HCT116 (cell line): Measurements from ENCODE around the gene RNF214. TPM values are rescaled to one million over a fixed set of nuclear protein-coding genes. Genes with fewer than 3 reads are reported as not detected.

Source experiments
- ATAC-seq: fragments of 200-7000 bp; cut with Tn5 transposase; 2 replicates; pipeline ENCODE4 v1.9.1; 2020; ENCODE audit warnings: mild to moderate bottlenecking, moderate library complexity
- BruUV-seq: library from RNA; stranded (reverse); fragments of 400-500 nt; replicated peaks from 2 replicates; lab custom pipeline; 2021; lab: Mats Ljungman, UMichigan
- CTCF ChIA-PET: fragments of 300-600 bp; sonication (Branson Sonifier 250); formaldehyde crosslinking; loops from one replicate; lab custom pipeline; 2021; ENCODE audit warnings: antibody characterized with exemption; lab: Charles Lee
- POLR2A ChIA-PET: fragments of 300-600, 350-600 bp; sonication (Branson Sonifier 250); formaldehyde crosslinking; loops from one replicate; lab custom pipeline; 2021; ENCODE audit warnings: antibody characterized with exemption; lab: Charles Lee
- RAD21 ChIA-PET, 2 experiments: fragments of 300-600 bp; sonication (Branson Sonifier 250); formaldehyde crosslinking; loops; one replicate each; lab custom pipeline; 2023; ENCODE audit warnings: low total read pairs in 2 of 2; ENCODE audit not compliant: uncharacterized antibody in 2 of 2, unreplicated experiment in 2 of 2, low non-redundant PET in 1 of 2; lab: Charles Lee
- DNase-seq: peaks from one replicate; pipeline ENCODE4 v3.0.0-alpha.2; 2010; ENCODE audit warnings: low read depth, low spot score
- H2AFZ ChIP-seq: fragments of 200-600 bp; shearing (Covaris generic), sonication (generic); 2 replicates; pipeline ENCODE4 v1.6.1; 2017; ENCODE audit warnings: low read depth, mixed run types, mixed read lengths, antibody characterized with exemption, low read length; ENCODE audit not compliant: poor library complexity, severe bottlenecking
- H3K27ac ChIP-seq: 2 replicates; pipeline ENCODE4 v1.5.1; 2012; ENCODE audit warnings: low read depth, low read length
- H3K27me3 ChIP-seq: fragments of 200-600 bp; sonication (generic); 2 replicates; pipeline ENCODE4 v1.6.1; 2016; ENCODE audit warnings: mixed run types, low read length, mixed read lengths; ENCODE audit not compliant: insufficient read depth
- H3K36me3 ChIP-seq, 2 experiments: fragments of 200-500 bp in 1 of 2; fragments of 200-600 bp in 1 of 2; sonication (Bioruptor generic) in 1 of 2; sonication (generic) in 1 of 2; 2 replicates each; pipeline versions ENCODE4 v1.5.1 to v1.6.1; 2014 to 2016; ENCODE audit warnings: low read length in 2 of 2, inconsistent platforms in 1 of 2, mixed read lengths in 1 of 2, mixed run types in 1 of 2; ENCODE audit not compliant: insufficient read depth in 2 of 2, control insufficient read depth in 1 of 2
- H3K4me1 ChIP-seq, 2 experiments: fragments of 200-600 bp in 1 of 2; sonication (generic) in 1 of 2; 2 replicates each; pipeline versions ENCODE4 v1.5.1 to v1.6.1; 2012 to 2017; ENCODE audit warnings: low read length in 2 of 2, inconsistent platforms in 1 of 2, mild to moderate bottlenecking in 1 of 2, mixed read lengths in 1 of 2, mixed run types in 1 of 2, moderate library complexity in 1 of 2; ENCODE audit not compliant: insufficient read depth in 2 of 2, control insufficient read depth in 1 of 2
- H3K4me2 ChIP-seq: fragments of 200-600 bp; sonication (generic); 2 replicates; pipeline ENCODE4 v1.6.1; 2017; ENCODE audit warnings: mixed run types, low read length, mixed read lengths
- H3K4me3 ChIP-seq, 2 experiments: fragments of 200-600 bp in 1 of 2; sonication (generic) in 1 of 2; replicated peaks in 1 of 2; 2 replicates each; pipeline ENCODE4 v1.5.1; 2011 to 2016; ENCODE audit warnings: low read length in 2 of 2, control low read depth in 1 of 2, low read depth in 1 of 2, mild to moderate bottlenecking in 1 of 2, mixed read lengths in 1 of 2, mixed run types in 1 of 2
- H3K79me2 ChIP-seq: fragments of 200-600 bp; sonication (generic); 2 replicates; pipeline ENCODE4 v1.6.1; 2017; ENCODE audit warnings: mild to moderate bottlenecking, mixed run types, low read length, moderate library complexity, mixed read lengths; ENCODE audit not compliant: insufficient read depth
- H3K9ac ChIP-seq: fragments of 200-600 bp; sonication (generic); 2 replicates; pipeline ENCODE4 v1.6.1; 2016; ENCODE audit warnings: low read length, mixed read lengths
- H3K9me2 ChIP-seq: fragments of 200-600 bp; sonication (generic), shearing (Covaris generic); 2 replicates; pipeline ENCODE4 v1.6.1; 2017; ENCODE audit warnings: mixed run types, mild to moderate bottlenecking, moderate library complexity; ENCODE audit not compliant: insufficient read depth
- H3K9me3 ChIP-seq, 2 experiments: fragments of 200-500 bp in 1 of 2; fragments of 200-600 bp in 1 of 2; sonication (Bioruptor generic) in 1 of 2; sonication (generic) in 1 of 2; 2 replicates each; pipeline ENCODE4 v1.6.1; 2014 to 2017; ENCODE audit warnings: low read length in 2 of 2, mixed read lengths in 2 of 2, inconsistent platforms in 1 of 2, low read depth in 1 of 2, mild to moderate bottlenecking in 1 of 2, mixed run types in 1 of 2, moderate library complexity in 1 of 2; ENCODE audit not compliant: control insufficient read depth in 1 of 2, insufficient read depth in 1 of 2
- H4K20me1 ChIP-seq: fragments of 200-600 bp; sonication (generic), shearing (Covaris generic); 2 replicates; pipeline ENCODE4 v1.6.1; 2017; ENCODE audit warnings: mixed run types, mild to moderate bottlenecking, moderate library complexity; ENCODE audit not compliant: insufficient read depth
- CBX3 ChIP-seq: IDR thresholded peaks from 2 replicates; pipeline ENCODE4 v1.6.1; 2012; ENCODE audit warnings: low read depth
- CEBPB ChIP-seq: IDR thresholded peaks from 2 replicates; pipeline ENCODE4 v1.6.1; 2012; ENCODE audit warnings: low read depth
- ELF1 ChIP-seq: IDR thresholded peaks from 2 replicates; pipeline ENCODE4 v1.6.1; 2012; ENCODE audit warnings: low read depth, borderline replicate concordance
- EZH2 ChIP-seq: fragments of 200-600 bp; sonication (generic); IDR thresholded peaks from 2 replicates; pipeline ENCODE4 v1.6.1; 2017; ENCODE audit warnings: antibody characterized with exemption, mixed run types
- EZH2phosphoT487 ChIP-seq: fragments of 200-600 bp; IDR thresholded peaks from 2 replicates; pipeline ENCODE4 v1.6.1; 2018; ENCODE audit warnings: antibody characterized with exemption, borderline replicate concordance
- FOSL1 ChIP-seq: IDR thresholded peaks from 2 replicates; pipeline ENCODE4 v1.6.1; 2012; ENCODE audit warnings: low read depth
- JUND ChIP-seq: IDR thresholded peaks from 2 replicates; pipeline ENCODE4 v1.6.1; 2012
- POLR2A ChIP-seq: IDR thresholded peaks from 2 replicates; pipeline ENCODE4 v1.7.0; 2011; ENCODE audit warnings: borderline replicate concordance; ENCODE audit not compliant: insufficient read depth, insufficient read length; ENCODE audit errors: extremely low read depth
- POLR2AphosphoS5 ChIP-seq: IDR thresholded peaks from 2 replicates; pipeline ENCODE4 v1.6.1; 2011; ENCODE audit warnings: mild to moderate bottlenecking, low read depth, low read length, moderate library complexity
- RAD21 ChIP-seq: IDR thresholded peaks from 2 replicates; pipeline ENCODE4 v1.6.1; 2012; ENCODE audit warnings: low read depth, mild to moderate bottlenecking
- SIN3A ChIP-seq: IDR thresholded peaks from 2 replicates; pipeline ENCODE4 v1.6.1; 2012; ENCODE audit warnings: low read depth
- SP1 ChIP-seq: IDR thresholded peaks from 2 replicates; pipeline ENCODE4 v1.6.1; 2012; ENCODE audit warnings: low read depth
- SRF ChIP-seq: IDR thresholded peaks from 2 replicates; pipeline ENCODE4 v1.6.1; 2012; ENCODE audit warnings: low read depth
- YY1 ChIP-seq: IDR thresholded peaks from 2 replicates; pipeline ENCODE4 v1.6.1; 2011; ENCODE audit warnings: low read length, low read depth, moderate library complexity, mild to moderate bottlenecking; ENCODE audit not compliant: insufficient replicate concordance; ENCODE audit errors: extremely low read depth
- ZNF274 ChIP-seq: fragments of 200-500 bp; sonication (Bioruptor generic); IDR thresholded peaks from 2 replicates; pipeline ENCODE4 v1.6.1; 2014; ENCODE audit warnings: mild to moderate bottlenecking, low read depth, low read length, inconsistent platforms
- intact Hi-C: fragments of 100-400 bp; cut with micrococcal nuclease; formaldehyde crosslinking; loops from 2 replicates; pipeline ENCODE4 v1.10.0; 2022
- total RNA-seq: library from RNA; stranded (reverse); gene quantifications from one replicate; pipeline ENCODE4 v1.2.1, GENCODE V29; 2021; ENCODE audit not compliant: unreplicated experiment
- TF ChIP-seq, protein P1 (sequence below): IDR thresholded peaks from 2 replicates; pipeline ENCODE4 v1.6.1; 2011; ENCODE audit warnings: mild to moderate bottlenecking, low read length, moderate library complexity; ENCODE audit not compliant: insufficient replicate concordance; ENCODE audit errors: extremely low read depth
- TF ChIP-seq, protein P2 (sequence below): IDR thresholded peaks from 2 replicates; pipeline ENCODE4 v1.6.1; 2012
- TF ChIP-seq, protein P3 (sequence below), 3 experiments: fragments of 200-600 bp in 1 of 3; sonication (generic) in 1 of 3; IDR thresholded peaks in 2 of 3; conservative IDR thresholded peaks in 1 of 3; 2 replicates each; pipeline ENCODE4 v1.5.1; 2012 to 2017; ENCODE audit warnings: low read depth in 2 of 3, low read length in 2 of 3, antibody characterized with exemption in 1 of 3, borderline replicate concordance in 1 of 3, control low read depth in 1 of 3, mild to moderate bottlenecking in 1 of 3, mixed read lengths in 1 of 3, mixed run types in 1 of 3, moderate library complexity in 1 of 3; ENCODE audit not compliant: insufficient read depth in 1 of 3

The RNF214 gene
- total RNA-seq, 1 experiment from 2014 or later: 29.3 TPM

DNA sequence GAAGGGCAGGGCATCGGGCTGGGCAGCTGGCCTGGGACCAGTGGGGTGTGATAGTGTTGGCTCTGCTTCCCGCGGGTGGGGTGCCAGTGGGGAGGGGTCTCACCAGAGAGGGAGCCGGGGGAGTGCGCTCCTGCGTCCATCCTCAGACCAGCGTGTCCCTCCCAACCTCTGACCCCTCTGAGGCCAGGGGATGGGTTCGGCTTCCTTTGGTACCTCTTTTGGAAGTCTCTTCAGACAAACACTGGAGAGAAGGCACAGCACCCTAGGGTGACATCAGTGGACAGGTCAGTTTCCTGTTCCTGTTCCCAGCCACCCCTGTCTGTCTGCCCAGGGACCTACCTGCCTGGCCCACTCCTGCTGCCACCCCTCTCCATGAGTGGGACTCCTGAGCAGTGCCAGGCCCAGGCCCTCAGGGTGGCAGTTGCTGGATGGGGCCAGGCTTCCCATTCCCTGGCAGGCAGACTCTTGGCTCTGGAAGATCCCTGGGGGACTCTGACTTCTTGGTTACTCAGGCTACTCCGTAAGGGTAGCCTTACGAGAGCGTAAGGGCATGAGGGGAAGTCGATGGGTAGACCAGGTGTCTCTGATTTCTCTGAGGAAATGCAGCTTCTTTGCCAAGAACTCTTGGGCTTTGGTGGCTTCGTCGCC, 30.7 kb upstream of the RNF214 start:
- DNase-seq (no peak), ATAC-seq (no peak)
- Histone ChIP-seq H3K9ac (no peak overlapping the region), H3K4me3 (no peak overlapping the region), H3K9me2 (no peaks in the 10 kb centered on the region), H4K20me1 (no peaks in the 10 kb centered on the region), H3K27me3 (no peaks in the 10 kb centered on the region), H3K79me2 (no peaks in the 10 kb centered on the region), H3K36me3 (peaks cover 0 to 7% of the 10 kb centered on the region in 2 experiments; a peak in 1 of 4 replicates), H3K27ac (no peak overlapping the region), H2AFZ (no peak overlapping the region), H3K9me3 (no peaks in the 10 kb centered on the region), H3K4me2 (no peak overlapping the region), H3K4me1 (peaks cover 13 to 28% of the 10 kb centered on the region in 2 experiments)
- ChIA-PET RAD21 (no interaction called here), POLR2A (no interaction called here), CTCF (interaction anchor here (1.3 kb wide), 1 partner anchor 20 kb away, joined by 3 read pairs; no protein-coding TSS in a partner anchor)
- intact Hi-C loops: no loop called here
- no TSS peak for BruUV-seq
- TF ChIP-seq, protein P1, sequence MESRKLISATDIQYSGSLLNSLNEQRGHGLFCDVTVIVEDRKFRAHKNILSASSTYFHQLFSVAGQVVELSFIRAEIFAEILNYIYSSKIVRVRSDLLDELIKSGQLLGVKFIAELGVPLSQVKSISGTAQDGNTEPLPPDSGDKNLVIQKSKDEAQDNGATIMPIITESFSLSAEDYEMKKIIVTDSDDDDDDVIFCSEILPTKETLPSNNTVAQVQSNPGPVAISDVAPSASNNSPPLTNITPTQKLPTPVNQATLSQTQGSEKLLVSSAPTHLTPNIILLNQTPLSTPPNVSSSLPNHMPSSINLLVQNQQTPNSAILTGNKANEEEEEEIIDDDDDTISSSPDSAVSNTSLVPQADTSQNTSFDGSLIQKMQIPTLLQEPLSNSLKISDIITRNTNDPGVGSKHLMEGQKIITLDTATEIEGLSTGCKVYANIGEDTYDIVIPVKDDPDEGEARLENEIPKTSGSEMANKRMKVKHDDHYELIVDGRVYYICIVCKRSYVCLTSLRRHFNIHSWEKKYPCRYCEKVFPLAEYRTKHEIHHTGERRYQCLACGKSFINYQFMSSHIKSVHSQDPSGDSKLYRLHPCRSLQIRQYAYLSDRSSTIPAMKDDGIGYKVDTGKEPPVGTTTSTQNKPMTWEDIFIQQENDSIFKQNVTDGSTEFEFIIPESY: no peak
- TF ChIP-seq SP1: no peak
- TF ChIP-seq JUND: no peak
- TF ChIP-seq ZNF274: no peak
- no peak for TF ChIP-seq RAD21
- TF ChIP-seq EZH2phosphoT487: no peak
- TF ChIP-seq SRF: no peak
- TF ChIP-seq SIN3A: no peak
- TF ChIP-seq FOSL1: no peak
- no peak for TF ChIP-seq POLR2AphosphoS5
- no peak for TF ChIP-seq YY1
- TF ChIP-seq, protein P2, sequence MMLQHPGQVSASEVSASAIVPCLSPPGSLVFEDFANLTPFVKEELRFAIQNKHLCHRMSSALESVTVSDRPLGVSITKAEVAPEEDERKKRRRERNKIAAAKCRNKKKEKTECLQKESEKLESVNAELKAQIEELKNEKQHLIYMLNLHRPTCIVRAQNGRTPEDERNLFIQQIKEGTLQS: no peak
- TF ChIP-seq CEBPB: no peak
- no peak for TF ChIP-seq EZH2
- TF ChIP-seq CBX3: no peak
- TF ChIP-seq, protein P3, sequence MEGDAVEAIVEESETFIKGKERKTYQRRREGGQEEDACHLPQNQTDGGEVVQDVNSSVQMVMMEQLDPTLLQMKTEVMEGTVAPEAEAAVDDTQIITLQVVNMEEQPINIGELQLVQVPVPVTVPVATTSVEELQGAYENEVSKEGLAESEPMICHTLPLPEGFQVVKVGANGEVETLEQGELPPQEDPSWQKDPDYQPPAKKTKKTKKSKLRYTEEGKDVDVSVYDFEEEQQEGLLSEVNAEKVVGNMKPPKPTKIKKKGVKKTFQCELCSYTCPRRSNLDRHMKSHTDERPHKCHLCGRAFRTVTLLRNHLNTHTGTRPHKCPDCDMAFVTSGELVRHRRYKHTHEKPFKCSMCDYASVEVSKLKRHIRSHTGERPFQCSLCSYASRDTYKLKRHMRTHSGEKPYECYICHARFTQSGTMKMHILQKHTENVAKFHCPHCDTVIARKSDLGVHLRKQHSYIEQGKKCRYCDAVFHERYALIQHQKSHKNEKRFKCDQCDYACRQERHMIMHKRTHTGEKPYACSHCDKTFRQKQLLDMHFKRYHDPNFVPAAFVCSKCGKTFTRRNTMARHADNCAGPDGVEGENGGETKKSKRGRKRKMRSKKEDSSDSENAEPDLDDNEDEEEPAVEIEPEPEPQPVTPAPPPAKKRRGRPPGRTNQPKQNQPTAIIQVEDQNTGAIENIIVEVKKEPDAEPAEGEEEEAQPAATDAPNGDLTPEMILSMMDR (IDR thresholded peaks at IDR 0.05 in 2 of 3, conservative IDR thresholded peaks at IDR 0.05 in 1 of 3; ENCODE audit: borderline replicate concordance in 1 of 3, insufficient read depth in 1 of 3, low read depth in 2 of 3, low read length in 2 of 3): no peak
- no peak for TF ChIP-seq ELF1
- TF ChIP-seq POLR2A: no peak
